Adrenal gland (tissue), 5 donors: Measurements from ENCODE around the gene SIRT5.

Experiments used
- POLR2A ChIP-seq, 2 donors: fragments of 450-650 bp; IDR thresholded peaks; one replicate each; pipeline ENCODE4 v1.6.1; 2017; ENCODE audit warnings: antibody characterized with exemption in 2 of 2, mild to moderate bottlenecking in 2 of 2, moderate library complexity in 1 of 2
- TF ChIP-seq, protein P1 (sequence below), 6 experiments: fragments of 450-650 bp in 4 of 6; fragments of 200-600 bp in 2 of 6; sonication (generic) in 1 of 6; IDR thresholded peaks; 1 replicate in 5 of 6; 2 replicates in 1 of 6; pipeline versions ENCODE4 v1.5.1 to v1.8.0; 2016 to 2021; ENCODE audit warnings: antibody characterized with exemption in 6 of 6, mild to moderate bottlenecking in 2 of 6, moderate library complexity in 1 of 6
- donor health status: DM: no; HTN: no; CAD: no.

DNA sequence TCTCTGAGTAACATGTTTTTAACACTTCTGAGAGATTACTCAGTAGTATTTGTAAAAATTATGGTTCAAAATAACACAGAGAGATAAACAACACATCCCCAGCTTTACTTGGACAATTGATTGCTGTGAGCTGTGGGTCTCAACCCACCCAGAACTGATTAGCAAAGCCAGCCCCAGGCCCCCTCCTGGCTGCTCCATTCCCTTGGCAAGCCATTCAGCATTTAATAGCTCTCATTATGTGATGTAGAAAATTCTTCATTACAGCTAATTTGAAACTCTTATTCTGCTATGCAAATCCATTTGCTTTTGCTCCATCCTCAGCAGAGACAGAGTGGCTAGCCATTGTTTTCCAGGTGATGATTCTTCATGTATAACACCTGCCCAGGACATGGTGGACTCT lies 16.6 kb upstream of the SIRT5 start:
- TF ChIP-seq, protein P1, sequence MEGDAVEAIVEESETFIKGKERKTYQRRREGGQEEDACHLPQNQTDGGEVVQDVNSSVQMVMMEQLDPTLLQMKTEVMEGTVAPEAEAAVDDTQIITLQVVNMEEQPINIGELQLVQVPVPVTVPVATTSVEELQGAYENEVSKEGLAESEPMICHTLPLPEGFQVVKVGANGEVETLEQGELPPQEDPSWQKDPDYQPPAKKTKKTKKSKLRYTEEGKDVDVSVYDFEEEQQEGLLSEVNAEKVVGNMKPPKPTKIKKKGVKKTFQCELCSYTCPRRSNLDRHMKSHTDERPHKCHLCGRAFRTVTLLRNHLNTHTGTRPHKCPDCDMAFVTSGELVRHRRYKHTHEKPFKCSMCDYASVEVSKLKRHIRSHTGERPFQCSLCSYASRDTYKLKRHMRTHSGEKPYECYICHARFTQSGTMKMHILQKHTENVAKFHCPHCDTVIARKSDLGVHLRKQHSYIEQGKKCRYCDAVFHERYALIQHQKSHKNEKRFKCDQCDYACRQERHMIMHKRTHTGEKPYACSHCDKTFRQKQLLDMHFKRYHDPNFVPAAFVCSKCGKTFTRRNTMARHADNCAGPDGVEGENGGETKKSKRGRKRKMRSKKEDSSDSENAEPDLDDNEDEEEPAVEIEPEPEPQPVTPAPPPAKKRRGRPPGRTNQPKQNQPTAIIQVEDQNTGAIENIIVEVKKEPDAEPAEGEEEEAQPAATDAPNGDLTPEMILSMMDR (IDR thresholded peaks at IDR 0.05), result no peak
- TF ChIP-seq POLR2A (IDR thresholded peaks at IDR 0.05), result no peak
